GM12874 (cell line): ENCODE data around the gene ASXL3.

ENCODE experiments used
- TF ChIP-seq, protein P1 (sequence below): IDR thresholded peaks from 2 replicates; pipeline ENCODE4 v1.5.1; 2011; ENCODE audit warnings: low read depth, mild to moderate bottlenecking, control low read depth, low read length, moderate library complexity; ENCODE audit not compliant: insufficient read depth

The ASXL3 gene

GRCh38 chr18:33577685-33578517 is at the start of gene ASXL3:
Gene ASXL3, plus strand, starts transcription at chr18:33578219. Its CDS starts 413 bp downstream, at chr18:33578632.
- TF ChIP-seq, protein P1, sequence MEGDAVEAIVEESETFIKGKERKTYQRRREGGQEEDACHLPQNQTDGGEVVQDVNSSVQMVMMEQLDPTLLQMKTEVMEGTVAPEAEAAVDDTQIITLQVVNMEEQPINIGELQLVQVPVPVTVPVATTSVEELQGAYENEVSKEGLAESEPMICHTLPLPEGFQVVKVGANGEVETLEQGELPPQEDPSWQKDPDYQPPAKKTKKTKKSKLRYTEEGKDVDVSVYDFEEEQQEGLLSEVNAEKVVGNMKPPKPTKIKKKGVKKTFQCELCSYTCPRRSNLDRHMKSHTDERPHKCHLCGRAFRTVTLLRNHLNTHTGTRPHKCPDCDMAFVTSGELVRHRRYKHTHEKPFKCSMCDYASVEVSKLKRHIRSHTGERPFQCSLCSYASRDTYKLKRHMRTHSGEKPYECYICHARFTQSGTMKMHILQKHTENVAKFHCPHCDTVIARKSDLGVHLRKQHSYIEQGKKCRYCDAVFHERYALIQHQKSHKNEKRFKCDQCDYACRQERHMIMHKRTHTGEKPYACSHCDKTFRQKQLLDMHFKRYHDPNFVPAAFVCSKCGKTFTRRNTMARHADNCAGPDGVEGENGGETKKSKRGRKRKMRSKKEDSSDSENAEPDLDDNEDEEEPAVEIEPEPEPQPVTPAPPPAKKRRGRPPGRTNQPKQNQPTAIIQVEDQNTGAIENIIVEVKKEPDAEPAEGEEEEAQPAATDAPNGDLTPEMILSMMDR, result no peak

GRCh38 chr18:33532978-33533377 is 45.0 kb upstream of the ASXL3 start:
- TF ChIP-seq, protein P1, result no peak

DNA sequence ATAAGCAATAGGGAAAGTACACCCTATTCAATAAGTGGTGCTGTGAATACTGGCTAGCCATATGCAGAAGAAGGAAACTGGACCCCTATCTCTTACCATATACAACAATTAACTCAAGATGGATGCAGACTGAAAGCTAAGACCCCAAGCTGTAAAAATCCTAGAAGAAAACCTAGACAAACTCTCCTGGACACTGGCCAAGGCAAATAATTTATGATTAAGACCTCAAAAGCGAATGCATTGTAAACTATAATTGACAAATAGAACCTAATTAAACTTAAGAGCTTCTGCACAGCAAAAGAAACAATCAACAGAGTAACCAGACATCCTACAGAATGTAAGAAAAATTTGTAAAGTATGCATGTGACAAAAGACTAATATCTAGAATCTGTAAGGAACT is 41.1 kb upstream of the ASXL3 start:
- TF ChIP-seq, protein P1, result no peak

DNA sequence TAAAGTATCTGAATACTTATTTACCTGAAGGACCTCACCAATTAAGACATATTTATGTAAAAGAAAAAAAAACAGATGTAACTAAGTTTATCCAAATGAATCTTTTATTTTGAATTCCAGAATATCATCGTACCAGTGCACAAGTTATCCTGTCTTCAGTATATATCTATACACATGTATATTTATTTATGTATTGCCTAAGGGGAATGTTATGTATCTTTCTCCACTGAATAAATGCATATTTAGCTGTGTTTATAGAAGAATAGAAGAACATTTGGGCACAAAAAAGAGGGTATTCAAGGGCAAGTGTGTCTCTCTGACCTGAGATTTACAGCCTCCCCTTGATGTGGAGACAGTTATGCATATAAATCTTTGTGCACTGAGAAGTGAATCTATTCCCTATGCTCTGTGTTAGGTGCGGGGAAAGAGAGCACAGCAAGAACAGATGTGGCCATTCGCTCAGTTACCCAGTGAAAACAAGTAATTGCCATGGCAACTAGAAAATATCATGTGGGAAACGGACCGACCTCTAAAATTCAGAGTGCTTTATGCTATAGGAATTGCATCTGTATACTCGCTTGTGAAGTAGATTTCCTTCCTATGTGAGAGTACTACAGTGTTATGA is 39.5 kb upstream of the ASXL3 start:
- TF ChIP-seq, protein P1, result no peak

DNA sequence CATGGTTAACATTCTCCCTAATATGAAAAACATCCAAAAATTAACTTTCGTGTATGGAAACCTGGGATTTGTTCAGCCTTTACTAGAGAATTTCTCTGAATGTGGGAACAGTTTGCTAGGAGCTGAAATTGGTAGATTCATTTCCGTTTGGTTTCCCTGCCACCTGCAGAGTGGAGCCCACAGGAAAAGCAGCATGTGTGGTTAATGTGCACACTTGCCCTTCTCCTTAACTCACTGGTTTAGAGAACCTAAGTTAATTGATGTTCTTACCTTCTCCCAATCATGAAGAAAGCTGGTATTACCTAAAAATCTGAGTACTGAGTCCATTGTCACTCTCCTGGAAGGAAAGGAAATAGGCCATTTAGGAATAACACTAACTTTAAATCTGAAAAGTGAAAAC is 37.6 kb upstream of the ASXL3 start:
- TF ChIP-seq, protein P1, result no peak

GRCh38 chr18:33541316-33541715 is 36.7 kb upstream of the ASXL3 start:
- TF ChIP-seq, protein P1, result no peak

- TF ChIP-seq, protein P1, result no peak
These were observed 21.2 kb upstream of the ASXL3 start for GRCh38 chr18:33556846-33557245.
